ENCODE results near the gene NCAPD2. TPM values are rescaled to one million over a fixed set of nuclear protein-coding genes. Genes with fewer than 3 reads are reported as not detected.
"Not testable (repeated sequence)": the region's sequence is repeated elsewhere in the genome, so short reads cannot be mapped to it uniquely, and the experiment has no call there.

Gene NCAPD2
- total and polyA plus RNA-seq, 3 donors from 2014 or later = 42.9 to 46.6 (median 43.1) TPM

DNA sequence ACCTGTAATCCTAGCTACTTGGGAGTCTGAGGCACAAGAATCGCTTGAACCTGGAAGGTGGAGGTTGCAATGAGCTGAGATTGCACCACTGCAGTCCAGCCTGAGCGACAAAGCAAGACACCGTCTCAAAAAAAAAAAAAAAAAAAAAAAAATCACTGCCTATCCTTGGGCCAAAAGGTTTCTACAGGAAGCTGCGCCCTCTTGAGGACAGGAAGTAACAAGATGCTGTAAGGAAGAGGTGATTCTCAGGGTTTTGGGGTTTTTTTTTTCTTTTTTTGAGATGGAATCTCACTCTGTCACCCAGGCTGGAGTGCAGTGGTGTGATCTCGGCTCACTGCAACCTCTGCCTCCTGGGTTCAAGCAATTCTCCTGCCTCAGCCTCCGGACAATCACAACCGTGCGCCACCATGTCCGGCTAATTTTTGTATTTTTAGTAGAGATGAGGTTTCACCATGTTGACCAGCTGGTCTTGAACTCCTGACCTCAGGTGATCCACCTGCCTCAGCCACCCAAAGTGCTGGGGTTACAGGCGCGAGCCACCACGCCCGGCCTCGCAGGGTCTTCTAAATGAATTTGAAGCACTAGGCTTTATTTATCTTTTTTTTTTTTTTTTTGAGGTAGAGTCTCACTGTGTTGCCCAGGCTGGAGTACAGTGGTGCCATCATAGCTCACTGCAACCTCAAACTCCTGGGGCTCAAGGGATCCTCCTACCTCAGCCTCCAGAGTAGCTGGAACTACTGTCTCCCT, 64.3 kb downstream of the NCAPD2 start:
- intact Hi-C loops (cut with DNase I; ENCODE audit: low total_unique reads) = loop anchor here (10.0 kb wide), 1 partner anchor 47 kb away; the partner anchor contains the start of gene CHD4
- peak; percentile 58 for DNase-seq
- not testable (repeated sequence) for H3K36me3 ChIP-seq (ENCODE audit: low read depth, missing control alignments)

DNA sequence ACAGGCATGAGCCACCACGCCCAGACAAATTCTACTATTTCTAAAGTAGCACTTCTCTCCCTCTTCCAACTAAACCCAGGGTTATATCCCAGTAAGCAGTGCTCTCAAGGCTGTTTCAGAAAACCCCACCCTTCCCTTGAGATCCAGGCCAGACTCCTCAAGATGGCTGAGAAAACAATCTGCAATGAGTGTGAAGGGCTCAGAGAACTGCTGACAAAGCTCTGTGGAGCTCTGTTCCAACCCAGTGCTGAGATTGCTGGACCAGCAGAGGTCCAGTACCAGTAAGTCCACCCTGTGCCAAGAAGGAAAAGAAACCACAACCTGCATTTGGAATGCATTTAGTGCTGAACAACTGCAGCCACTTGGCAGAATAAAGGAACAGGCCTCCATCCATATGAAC, 65.6 kb downstream of the NCAPD2 start:
- Histone ChIP-seq H3K36me3 (ENCODE audit: low read depth, missing control alignments) (no peaks in the 10 kb centered on the region), H3K4me1 (peaks cover 9% of the 10 kb centered on the region), H3K27ac (no peak overlapping the region), H3K27me3 (no peaks in the 10 kb centered on the region), H3K4me3 (no peak overlapping the region), H3K9me3 (no peaks in the 10 kb centered on the region)
- TF ChIP-seq, protein P1, sequence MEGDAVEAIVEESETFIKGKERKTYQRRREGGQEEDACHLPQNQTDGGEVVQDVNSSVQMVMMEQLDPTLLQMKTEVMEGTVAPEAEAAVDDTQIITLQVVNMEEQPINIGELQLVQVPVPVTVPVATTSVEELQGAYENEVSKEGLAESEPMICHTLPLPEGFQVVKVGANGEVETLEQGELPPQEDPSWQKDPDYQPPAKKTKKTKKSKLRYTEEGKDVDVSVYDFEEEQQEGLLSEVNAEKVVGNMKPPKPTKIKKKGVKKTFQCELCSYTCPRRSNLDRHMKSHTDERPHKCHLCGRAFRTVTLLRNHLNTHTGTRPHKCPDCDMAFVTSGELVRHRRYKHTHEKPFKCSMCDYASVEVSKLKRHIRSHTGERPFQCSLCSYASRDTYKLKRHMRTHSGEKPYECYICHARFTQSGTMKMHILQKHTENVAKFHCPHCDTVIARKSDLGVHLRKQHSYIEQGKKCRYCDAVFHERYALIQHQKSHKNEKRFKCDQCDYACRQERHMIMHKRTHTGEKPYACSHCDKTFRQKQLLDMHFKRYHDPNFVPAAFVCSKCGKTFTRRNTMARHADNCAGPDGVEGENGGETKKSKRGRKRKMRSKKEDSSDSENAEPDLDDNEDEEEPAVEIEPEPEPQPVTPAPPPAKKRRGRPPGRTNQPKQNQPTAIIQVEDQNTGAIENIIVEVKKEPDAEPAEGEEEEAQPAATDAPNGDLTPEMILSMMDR (IDR thresholded peaks at IDR 0.05) = no peak
- TF ChIP-seq POLR2A (IDR thresholded peaks at IDR 0.05) = no peak
- intact Hi-C loops (cut with DNase I; ENCODE audit: low total_unique reads) = loop anchor here (10.0 kb wide), 1 partner anchor 45 kb away; the partner anchor contains the start of gene CHD4
- no peak for DNase-seq
- 75 to 95% methylated on average over 1 of the region's 1 CpG for WGBS, 2 donors

More for the DNA sequence above, 64.3 kb downstream of the NCAPD2 start:
- not testable (repeated sequence) for H3K27me3 ChIP-seq, H3K9me3 ChIP-seq, H3K4me3 ChIP-seq
- TF ChIP-seq, protein P1 (IDR thresholded peaks at IDR 0.05) = peak in 1 of 3 experiments; percentile 21
- peak overlapping the region in 1 of 2 donors; percentile 24 for H3K27ac ChIP-seq
- H3K4me1 ChIP-seq = peaks cover 22% of the 10 kb centered on the region
- WGBS, 2 donors = 73 to 81% methylated on average over 14 of the region's 14 CpGs

DNA sequence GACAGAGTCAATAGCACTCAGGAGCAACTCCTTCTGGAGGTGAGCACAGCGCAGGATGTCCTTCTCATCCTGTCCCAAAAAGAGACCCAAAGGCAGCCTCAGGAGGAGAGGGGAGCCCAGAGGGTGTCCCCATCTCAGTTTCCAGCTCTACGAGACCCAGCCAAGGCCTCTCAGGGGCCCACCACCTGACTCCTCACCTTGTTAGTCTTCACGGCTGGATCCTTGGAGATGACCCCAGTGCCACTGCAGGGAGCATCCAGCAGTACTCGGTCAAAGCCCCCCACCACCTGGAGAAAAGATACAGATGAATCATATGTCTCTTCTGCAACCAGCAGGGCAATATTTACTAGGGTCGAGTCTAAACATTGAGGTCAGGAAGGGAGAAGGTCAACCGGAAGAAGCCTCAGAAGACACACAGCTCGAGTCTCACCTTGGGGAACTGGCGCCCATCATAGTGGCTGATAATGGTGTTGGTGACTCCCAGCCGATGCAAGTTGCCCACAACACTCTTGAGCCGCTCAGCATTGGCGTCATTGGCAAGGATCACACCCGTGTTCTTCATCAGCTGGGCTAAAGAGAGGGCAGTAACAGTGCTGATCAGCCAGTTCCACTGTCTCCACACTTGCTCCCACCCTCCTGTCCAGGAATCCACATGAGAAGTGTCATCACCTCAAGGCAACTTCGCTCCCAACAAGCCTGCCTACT, 66.8 kb downstream of the NCAPD2 start:
- Histone ChIP-seq H3K27me3 (no peaks in the 10 kb centered on the region), H3K27ac (no peak overlapping the region), H3K4me1 (peaks cover 5% of the 10 kb centered on the region), H3K4me3 (no peak overlapping the region), H3K36me3 (ENCODE audit: low read depth, missing control alignments) (no peaks in the 10 kb centered on the region), H3K9me3 (no peaks in the 10 kb centered on the region)
- intact Hi-C loops (cut with DNase I; ENCODE audit: low total_unique reads) = no loop called here
- DNase-seq = no peak
- 89 to 90% methylated on average over 9 to 13 of the region's 13 CpGs for WGBS, 2 donors
- TF ChIP-seq, protein P1 (IDR thresholded peaks at IDR 0.05) = no peak
- no peak for TF ChIP-seq POLR2A (IDR thresholded peaks at IDR 0.05)

DNA sequence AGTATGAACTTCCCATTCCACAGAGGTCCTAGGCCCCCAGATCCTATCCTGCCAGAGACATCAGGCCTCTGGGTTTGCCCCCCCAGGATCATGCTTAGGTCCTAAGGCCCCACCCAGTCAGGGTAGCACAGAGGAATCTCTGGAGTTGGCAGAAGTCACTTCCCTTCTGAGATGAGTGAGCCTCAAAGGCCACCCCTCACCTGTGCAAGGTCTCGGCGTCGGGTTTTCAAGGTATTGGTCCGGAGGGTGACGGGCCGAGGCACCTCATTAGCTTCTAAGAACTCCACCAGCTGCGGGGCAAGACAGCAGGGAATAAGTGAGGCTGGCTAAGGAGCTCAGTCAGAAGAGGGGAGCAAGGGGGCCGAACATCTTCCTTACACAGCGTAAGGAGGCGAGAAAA, 69.0 kb downstream of the NCAPD2 start:
- H3K27me3 ChIP-seq = no peaks in the 10 kb centered on the region
- no peak for TF ChIP-seq POLR2A (IDR thresholded peaks at IDR 0.05)
- TF ChIP-seq, protein P1 (IDR thresholded peaks at IDR 0.05) = no peak
- H3K36me3 ChIP-seq (ENCODE audit: low read depth, missing control alignments) = no peaks in the 10 kb centered on the region
- peaks cover 8% of the 10 kb centered on the region for H3K4me1 ChIP-seq
- intact Hi-C loops (cut with DNase I; ENCODE audit: low total_unique reads) = no loop called here
- WGBS, 2 donors = 95% methylated on average over 10 of the region's 10 CpGs
- no peak overlapping the region for H3K4me3 ChIP-seq
- no peak overlapping the region for H3K27ac ChIP-seq
- no peak for DNase-seq
- H3K9me3 ChIP-seq = no peaks in the 10 kb centered on the region
